ENCODE data around the gene EIF2AK2. TPM values are rescaled to one million over a fixed set of nuclear protein-coding genes. Genes with fewer than 3 reads are reported as not detected.
A peak's percentile ranks its signal among the peaks of the same experiment; 100 is the strongest.
"Not testable (repeated sequence)": the region's sequence is repeated elsewhere in the genome, so short reads cannot be mapped to it uniquely, and the experiment has no call there.

The EIF2AK2 gene
- 20.7 TPM for total RNA-seq
- long read RNA-seq, full-length matches to known transcripts = 1 of 8 reads
- long read RNA-seq, partial matches to known transcripts = 4 of 8 reads
- long read RNA-seq, other reads (novel, unspliced or antisense) = 3 of 8 reads

- intact Hi-C loops (cut with DNase I) = loop anchor here (2.0 kb wide), 2 partner anchors 40 to 74 kb away; partner anchors contain the start of genes CEBPZ, CEBPZOS and NDUFAF7
- peak; percentile 93 for DNase-seq (ENCODE audit: missing footprints)
- ATAC-seq = peak; percentile 92
These were observed at the start of gene EIF2AK2 for GRCh38 chr2:37156857-37157714. TSS of gene EIF2AK2 (minus strand) at chr2:37156980. CDS start at chr2:37147806, 9,174 bp downstream.

GRCh38 chr2:37205689-37206341 is 49.0 kb upstream of the EIF2AK2 start:
- no peak for DNase-seq (ENCODE audit: missing footprints)
- no peak for ATAC-seq
- intact Hi-C loops (cut with DNase I) = no loop called here

- intact Hi-C loops (cut with DNase I); DNase-seq (ENCODE audit: missing footprints); ATAC-seq: not testable (repeated sequence)
These were observed 48.4 kb upstream of the EIF2AK2 start for GRCh38 chr2:37205071-37205661.

- DNase-seq (ENCODE audit: missing footprints) = no peak
- ATAC-seq = no peak
These were observed 46.9 kb upstream of the EIF2AK2 start for GRCh38 chr2:37203708-37204107.

GRCh38 chr2:37201766-37202165 is 45.0 kb upstream of the EIF2AK2 start:
- intact Hi-C loops (cut with DNase I) = no loop called here
- DNase-seq (ENCODE audit: missing footprints) (no peak), ATAC-seq (no peak)

More at GRCh38 chr2:37203708-37204107, 46.9 kb upstream of the EIF2AK2 start:
- intact Hi-C loops (cut with DNase I) = no loop called here

- DNase-seq (ENCODE audit: missing footprints) (no peak), ATAC-seq (no peak)
- intact Hi-C loops (cut with DNase I) = no loop called here
These were observed 44.4 kb upstream of the EIF2AK2 start for GRCh38 chr2:37201208-37201607.

- DNase-seq (ENCODE audit: missing footprints) = no peak
- intact Hi-C loops (cut with DNase I) = no loop called here
- no peak for ATAC-seq
These were observed 41.9 kb upstream of the EIF2AK2 start for GRCh38 chr2:37198681-37199065.

- intact Hi-C loops (cut with DNase I) = loop anchor here (2.0 kb wide), 1 partner anchor 40 kb away; the partner anchor contains the start of gene EIF2AK2
- peak; percentile 92 for DNase-seq (ENCODE audit: missing footprints)
- ATAC-seq = peak; percentile 91
These were observed 39.8 kb upstream of the EIF2AK2 start, which contains the start of gene CEBPZOS for GRCh38 chr2:37196320-37197195. TSS of gene CEBPZOS (plus strand) at chr2:37196496. CDS start at chr2:37199705, 3,209 bp downstream.

GRCh38 chr2:37195862-37196319 is 39.1 kb upstream of the EIF2AK2 start:
- intact Hi-C loops (cut with DNase I) = loop anchor here (2.0 kb wide), 1 partner anchor 39 kb away; the partner anchor contains the start of gene EIF2AK2
- DNase-seq (ENCODE audit: missing footprints); ATAC-seq: not testable (repeated sequence)

- intact Hi-C loops (cut with DNase I) = no loop called here
- DNase-seq (ENCODE audit: missing footprints) (no peak), ATAC-seq (no peak)
These were observed 35.8 kb upstream of the EIF2AK2 start for GRCh38 chr2:37192551-37192950.

- ATAC-seq (no peak), DNase-seq (ENCODE audit: missing footprints) (no peak)
- intact Hi-C loops (cut with DNase I) = no loop called here
These were observed 35.0 kb upstream of the EIF2AK2 start for GRCh38 chr2:37191747-37192146.

- intact Hi-C loops (cut with DNase I) = no loop called here
- DNase-seq (ENCODE audit: missing footprints) (no peak), ATAC-seq (no peak)
These were observed 34.5 kb upstream of the EIF2AK2 start for GRCh38 chr2:37191253-37191652.

- intact Hi-C loops (cut with DNase I) = no loop called here
- DNase-seq (ENCODE audit: missing footprints) (no peak), ATAC-seq (no peak)
These were observed 33.5 kb upstream of the EIF2AK2 start for GRCh38 chr2:37190290-37190689.

- no peak for ATAC-seq
- no peak for DNase-seq (ENCODE audit: missing footprints)
- intact Hi-C loops (cut with DNase I) = no loop called here
These were observed 32.8 kb upstream of the EIF2AK2 start for GRCh38 chr2:37189452-37190153.

GRCh38 chr2:37188570-37188969 is 31.8 kb upstream of the EIF2AK2 start, which contains the start of gene SULT6B1:
TSS of gene SULT6B1 (minus strand) at chr2:37188670. CDS start at chr2:37188640, 30 bp downstream.
- DNase-seq (ENCODE audit: missing footprints) = no peak
- intact Hi-C loops (cut with DNase I) = no loop called here
- ATAC-seq = no peak

GRCh38 chr2:37181726-37182684 is 25.2 kb upstream of the EIF2AK2 start:
- DNase-seq (ENCODE audit: missing footprints) = no peak
- intact Hi-C loops (cut with DNase I) = no loop called here
- no peak for ATAC-seq

Measured in Right ventricle myocardium inferior (tissue), 1 donor.